HEK293T (cell line): Measurements from ENCODE around the gene TWF2.

ENCODE experiments used
- BHLHE40 ChIP-seq: fragments of 450-650 bp; IDR thresholded peaks from 2 replicates; pipeline ENCODE4 v1.6.1; 2016; ENCODE audit warnings: mild to moderate bottlenecking, moderate library complexity, borderline replicate concordance
- CTBP1 ChIP-seq: fragments of 450-650 bp; IDR thresholded peaks from 2 replicates; pipeline ENCODE4 v1.6.1; 2016; ENCODE audit warnings: borderline replicate concordance
- FOXA1 ChIP-seq: fragments of 450-650 bp; IDR thresholded peaks from 2 replicates; pipeline ENCODE4 v1.6.1; 2016; ENCODE audit warnings: mild to moderate bottlenecking
- FOXK2 ChIP-seq: fragments of 450-650 bp; IDR thresholded peaks from 2 replicates; pipeline ENCODE4 v1.6.1; 2016; ENCODE audit warnings: mild to moderate bottlenecking
- FOXM1 ChIP-seq: fragments of 450-650 bp; IDR thresholded peaks from 2 replicates; pipeline ENCODE4 v1.6.1; 2017; ENCODE audit warnings: mild to moderate bottlenecking, borderline replicate concordance
- L3MBTL2 ChIP-seq: fragments of 450-650 bp; conservative IDR thresholded peaks from 2 replicates; pipeline ENCODE4 v1.6.1; 2016; ENCODE audit warnings: mild to moderate bottlenecking
- SP1 ChIP-seq: fragments of 450-650 bp; IDR thresholded peaks from 2 replicates; pipeline ENCODE4 v1.6.1; 2017
- SUZ12 ChIP-seq: fragments of 450-650 bp; IDR thresholded peaks from 2 replicates; pipeline ENCODE4 v1.6.1; 2016; ENCODE audit warnings: mild to moderate bottlenecking
- TARDBP ChIP-seq: fragments of 450-650 bp; IDR thresholded peaks from 2 replicates; pipeline ENCODE4 v1.6.1; 2016

DNA sequence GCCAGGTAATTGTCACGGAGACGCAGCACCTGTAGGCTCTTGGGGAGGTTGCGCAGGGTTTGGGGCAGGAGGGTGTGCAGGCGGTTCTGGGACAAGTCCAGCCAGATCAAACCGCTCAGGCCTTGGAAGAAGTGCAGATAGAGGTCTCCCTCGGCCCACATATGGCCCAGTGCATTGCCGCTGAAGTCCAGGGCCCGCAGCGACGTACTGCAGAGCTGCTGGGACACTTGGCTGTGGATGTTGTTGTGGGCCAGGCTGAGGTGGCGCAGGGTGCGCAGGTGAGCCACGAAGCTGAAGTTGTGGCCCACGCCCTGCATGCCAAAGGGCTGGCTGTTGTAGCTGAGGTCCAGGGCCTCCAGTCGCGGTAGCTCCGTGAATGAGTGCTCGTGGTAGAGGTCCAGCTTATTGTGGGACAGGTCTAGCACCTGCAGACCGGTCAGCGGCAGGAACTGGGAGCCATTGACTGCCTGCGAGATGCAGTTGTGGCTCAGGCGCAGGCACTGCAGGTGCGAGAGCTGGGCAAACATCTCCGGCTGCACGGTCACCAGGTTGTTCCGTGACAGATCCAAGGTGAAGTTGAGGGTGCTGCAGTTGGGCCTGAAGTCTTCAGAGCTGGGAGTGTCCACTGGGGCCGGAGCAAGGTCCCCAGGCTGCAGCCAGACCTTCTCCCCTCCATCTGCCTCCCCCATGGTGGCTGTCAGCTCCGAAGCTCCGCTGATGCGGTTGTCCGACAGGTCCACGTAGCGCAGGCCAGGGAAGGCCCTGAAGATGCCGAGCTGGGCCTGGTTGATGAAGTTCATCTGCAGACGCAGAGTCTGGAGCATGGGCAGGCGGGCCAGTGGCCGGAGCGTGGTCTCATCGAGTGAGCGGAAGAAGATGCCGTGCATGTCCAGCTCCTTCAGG lies 16.4 kb downstream of the TWF2 start:
- no peak for TF ChIP-seq SUZ12
- TF ChIP-seq BHLHE40, result no peak
- TF ChIP-seq SP1, result no peak
- TF ChIP-seq FOXA1, result no peak
- no peak for TF ChIP-seq TARDBP
- no peak for TF ChIP-seq FOXK2
- no peak for TF ChIP-seq CTBP1
- no peak for TF ChIP-seq L3MBTL2
- TF ChIP-seq FOXM1, result no peak
